ENCODE data around the gene EIF3L.

Gene EIF3L

DNA sequence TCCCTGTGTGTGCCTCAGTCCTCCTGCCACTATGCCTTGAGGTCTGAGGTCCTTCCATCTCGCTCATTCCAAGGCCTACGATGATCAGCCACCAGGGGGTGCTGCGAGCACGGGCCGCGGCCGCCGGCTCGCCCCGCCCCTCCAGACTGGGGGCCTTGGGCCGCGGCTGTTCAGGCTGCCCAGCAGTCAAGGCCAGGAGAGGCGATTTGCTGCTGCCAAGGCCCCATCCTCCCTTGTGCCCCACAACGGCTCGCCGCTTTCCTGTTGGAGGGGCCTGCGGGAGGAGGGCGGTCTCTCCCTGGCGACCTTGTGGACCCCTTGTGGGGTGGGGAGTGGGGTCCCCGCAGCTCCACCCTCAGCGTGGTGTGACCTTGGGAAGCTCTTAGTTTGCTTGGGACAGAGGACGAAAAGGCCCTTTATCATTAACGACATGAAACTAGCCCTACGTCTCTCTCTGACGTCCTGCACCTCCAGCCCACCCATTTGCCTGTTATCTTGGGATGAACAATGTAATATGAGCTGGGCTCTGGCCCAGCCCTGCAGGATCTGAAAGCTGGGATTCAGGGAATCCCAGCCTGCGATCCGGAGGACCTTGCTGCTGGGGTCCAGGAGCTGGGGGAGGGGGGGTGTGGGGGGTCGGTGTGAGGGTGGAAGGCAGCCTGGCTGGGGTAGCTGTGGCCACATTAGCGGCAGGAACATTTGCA, 31.4 kb upstream of the EIF3L start:
- peak; percentile 74 for DNase-seq (ENCODE audit: low read depth)
- H3K4me3 ChIP-seq (ENCODE audit: control insufficient read depth, low read depth, low read length), result peak overlapping the region; percentile 22
- TF ChIP-seq, protein P1, sequence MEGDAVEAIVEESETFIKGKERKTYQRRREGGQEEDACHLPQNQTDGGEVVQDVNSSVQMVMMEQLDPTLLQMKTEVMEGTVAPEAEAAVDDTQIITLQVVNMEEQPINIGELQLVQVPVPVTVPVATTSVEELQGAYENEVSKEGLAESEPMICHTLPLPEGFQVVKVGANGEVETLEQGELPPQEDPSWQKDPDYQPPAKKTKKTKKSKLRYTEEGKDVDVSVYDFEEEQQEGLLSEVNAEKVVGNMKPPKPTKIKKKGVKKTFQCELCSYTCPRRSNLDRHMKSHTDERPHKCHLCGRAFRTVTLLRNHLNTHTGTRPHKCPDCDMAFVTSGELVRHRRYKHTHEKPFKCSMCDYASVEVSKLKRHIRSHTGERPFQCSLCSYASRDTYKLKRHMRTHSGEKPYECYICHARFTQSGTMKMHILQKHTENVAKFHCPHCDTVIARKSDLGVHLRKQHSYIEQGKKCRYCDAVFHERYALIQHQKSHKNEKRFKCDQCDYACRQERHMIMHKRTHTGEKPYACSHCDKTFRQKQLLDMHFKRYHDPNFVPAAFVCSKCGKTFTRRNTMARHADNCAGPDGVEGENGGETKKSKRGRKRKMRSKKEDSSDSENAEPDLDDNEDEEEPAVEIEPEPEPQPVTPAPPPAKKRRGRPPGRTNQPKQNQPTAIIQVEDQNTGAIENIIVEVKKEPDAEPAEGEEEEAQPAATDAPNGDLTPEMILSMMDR (conservative IDR thresholded peaks at IDR 0.05; ENCODE audit: control insufficient read depth, insufficient read depth, low read depth, low read length), result peak; percentile 54

DNA sequence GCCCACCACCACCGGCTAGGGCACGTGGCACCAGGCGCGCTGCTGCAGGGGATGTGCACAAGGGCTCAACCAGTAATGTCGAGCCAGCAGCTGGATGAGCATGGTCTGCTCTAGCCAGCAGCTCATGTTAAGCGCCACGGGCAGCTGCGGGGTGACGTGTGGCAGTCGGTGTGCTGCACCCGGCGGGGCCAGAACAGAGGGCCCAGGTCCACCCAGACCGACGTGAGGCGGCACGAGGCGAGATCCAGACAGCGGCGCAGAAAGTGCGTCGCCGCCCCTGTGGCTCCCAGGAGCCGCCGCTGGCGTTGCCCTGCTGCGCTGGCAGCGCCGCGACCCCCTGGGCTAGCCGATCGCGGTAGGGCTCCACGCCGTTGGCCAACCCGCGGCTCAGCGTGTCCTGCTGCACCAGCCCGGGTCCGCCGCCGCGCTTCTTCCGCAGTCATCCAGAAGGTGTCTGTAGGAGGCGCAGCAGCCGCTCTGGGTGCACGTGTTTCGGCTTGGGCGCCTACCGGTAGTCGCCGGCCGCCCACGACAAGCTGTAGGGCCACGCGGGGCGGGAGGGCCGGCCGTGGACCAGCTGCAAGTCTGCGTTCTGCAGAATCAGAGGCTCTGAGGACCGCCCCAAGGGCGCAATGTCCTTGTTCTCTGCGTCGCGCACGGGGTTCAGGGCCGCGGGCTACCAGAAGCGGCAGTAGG, 30.7 kb upstream of the EIF3L start:
- no peak overlapping the region for H3K4me3 ChIP-seq (ENCODE audit: control insufficient read depth, low read depth, low read length)
- TF ChIP-seq, protein P1 (conservative IDR thresholded peaks at IDR 0.05; ENCODE audit: control insufficient read depth, insufficient read depth, low read depth, low read length), result no peak
- DNase-seq (ENCODE audit: low read depth), result peak; percentile 51

DNA sequence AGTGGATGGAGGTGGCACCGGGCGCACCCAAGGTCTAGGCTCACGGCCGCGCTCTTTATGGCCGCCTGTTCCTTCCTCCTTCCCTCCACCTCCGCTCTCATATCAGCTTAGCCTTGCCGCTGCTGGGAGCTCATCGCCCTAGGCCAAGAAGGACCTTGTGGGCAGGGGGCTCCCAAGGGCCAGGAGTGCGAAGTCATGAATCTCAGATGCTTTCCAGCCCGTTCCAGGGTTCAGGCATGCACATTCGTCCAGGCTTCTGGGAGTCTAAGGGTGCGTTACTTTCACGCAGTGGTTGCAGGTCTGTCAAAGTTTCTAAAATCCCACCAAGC, 30.1 kb upstream of the EIF3L start:
- H3K4me3 ChIP-seq (ENCODE audit: control insufficient read depth, low read depth, low read length), result no peak overlapping the region
- TF ChIP-seq, protein P1 (conservative IDR thresholded peaks at IDR 0.05; ENCODE audit: control insufficient read depth, insufficient read depth, low read depth, low read length), result no peak
- no peak for DNase-seq (ENCODE audit: low read depth)

DNA sequence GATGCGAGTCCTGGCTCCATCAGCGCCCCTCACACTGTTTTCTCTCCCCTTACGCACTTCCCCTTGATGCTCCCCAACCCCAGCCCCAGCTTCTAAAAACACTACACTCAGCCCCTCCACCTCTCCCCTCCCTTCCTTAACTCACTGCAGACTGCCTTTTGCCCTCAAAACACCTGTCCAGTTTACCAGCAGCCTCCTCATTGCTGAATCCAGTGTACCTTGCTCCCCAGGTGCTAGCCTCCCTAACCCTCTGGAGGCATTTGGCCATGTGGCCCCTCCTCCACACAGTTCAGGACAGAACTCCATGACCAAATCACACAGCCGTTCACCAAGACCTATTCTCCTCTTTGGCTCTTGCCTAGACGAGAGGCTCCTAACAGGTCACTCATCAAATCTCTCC, 28.9 kb upstream of the EIF3L start:
- no peak for DNase-seq (ENCODE audit: low read depth)
- H3K4me3 ChIP-seq (ENCODE audit: control insufficient read depth, low read depth, low read length), result no peak overlapping the region
- TF ChIP-seq, protein P1 (conservative IDR thresholded peaks at IDR 0.05; ENCODE audit: control insufficient read depth, insufficient read depth, low read depth, low read length), result no peak

DNA sequence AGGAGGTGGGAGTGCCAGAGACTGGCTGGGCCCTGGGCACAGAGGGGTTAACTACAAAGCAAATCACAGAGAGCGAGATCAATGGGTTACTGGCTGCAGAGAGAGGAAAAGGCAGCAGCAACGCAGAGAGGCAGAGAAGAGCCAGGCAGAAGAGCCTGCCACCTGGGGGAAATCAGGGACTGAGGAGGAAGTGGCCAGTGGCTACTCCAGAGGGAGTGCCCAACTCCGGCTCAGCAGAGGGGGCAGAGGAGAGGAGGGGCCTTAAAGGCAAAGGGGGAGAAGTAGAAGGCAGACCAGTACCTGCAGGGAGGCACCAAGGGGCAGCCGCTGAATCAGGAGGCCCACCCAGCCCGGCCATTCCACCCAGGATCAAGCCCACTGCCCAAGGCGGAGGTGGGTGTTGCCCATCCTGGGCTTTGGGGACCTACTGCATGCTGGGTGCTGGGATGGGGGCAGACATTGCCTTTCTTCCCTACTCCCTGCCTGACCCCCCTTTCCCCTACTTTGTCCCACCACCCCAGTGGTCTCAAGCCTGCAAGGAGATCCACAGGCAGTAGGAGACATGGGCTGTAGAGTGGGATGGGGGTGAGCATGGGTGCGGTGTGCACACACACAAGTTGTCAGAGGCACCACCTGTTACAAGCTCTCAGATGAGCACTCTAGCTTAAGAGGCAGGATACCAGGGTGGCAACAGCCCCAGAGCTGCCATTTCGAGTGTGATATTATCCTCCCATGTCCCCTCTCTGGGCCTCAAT, 27.0 kb upstream of the EIF3L start:
- no peak for DNase-seq (ENCODE audit: low read depth)
- no peak overlapping the region for H3K4me3 ChIP-seq (ENCODE audit: control insufficient read depth, low read depth, low read length)
- TF ChIP-seq, protein P1 (conservative IDR thresholded peaks at IDR 0.05; ENCODE audit: control insufficient read depth, insufficient read depth, low read depth, low read length), result no peak

DNA sequence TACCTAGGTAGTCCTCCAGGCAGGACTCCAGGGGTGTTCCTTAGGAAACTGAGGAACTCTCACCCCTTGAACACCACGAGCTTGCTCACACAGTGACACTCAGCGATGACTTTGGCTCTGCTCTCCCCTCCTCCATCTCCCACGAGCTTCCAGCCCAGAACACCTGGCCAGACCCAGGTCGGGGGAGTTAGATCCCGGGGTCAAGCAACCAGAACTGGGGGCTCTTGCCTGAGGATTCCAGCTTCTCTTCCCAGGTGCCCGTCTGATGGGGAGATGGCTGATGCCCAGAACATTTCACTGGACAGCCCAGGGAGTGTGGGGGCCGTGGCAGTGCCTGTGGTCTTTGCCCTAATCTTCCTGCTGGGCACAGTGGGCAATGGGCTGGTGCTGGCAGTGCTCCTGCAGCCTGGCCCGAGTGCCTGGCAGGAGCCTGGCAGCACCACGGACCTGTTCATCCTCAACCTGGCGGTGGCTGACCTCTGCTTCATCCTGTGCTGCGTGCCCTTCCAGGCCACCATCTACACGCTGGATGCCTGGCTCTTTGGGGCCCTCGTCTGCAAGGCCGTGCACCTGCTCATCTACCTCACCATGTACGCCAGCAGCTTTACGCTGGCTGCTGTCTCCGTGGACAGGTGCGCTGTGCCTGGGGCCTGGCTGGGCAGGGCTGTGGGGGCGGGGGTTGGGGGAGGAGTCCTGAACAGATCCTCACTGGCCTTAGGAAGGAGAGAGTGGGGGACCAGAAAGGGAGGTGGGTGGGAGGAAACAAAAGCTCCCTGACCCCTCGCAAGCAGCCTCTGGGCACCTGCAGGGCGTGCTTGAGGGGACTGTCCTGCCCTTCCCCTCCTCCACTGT, 25.9 kb upstream of the EIF3L start, which contains the start of gene GALR3:
Gene GALR3, plus strand, starts transcription at position 249 of the 852 bp plus-strand sequence. Its CDS starts 25 bp downstream, at position 274.
- TF ChIP-seq, protein P1 (conservative IDR thresholded peaks at IDR 0.05; ENCODE audit: control insufficient read depth, insufficient read depth, low read depth, low read length), result no peak
- H3K4me3 ChIP-seq (ENCODE audit: control insufficient read depth, low read depth, low read length), result no peak within 1 kb of the TSS
- no peak for DNase-seq (ENCODE audit: low read depth)

All from fibroblast of mammary gland (primary cell).